Spinal cord (tissue), 10 donors: Measurements from ENCODE around the gene DCDC2B. TPM values are rescaled to one million over a fixed set of nuclear protein-coding genes. Genes with fewer than 3 reads are reported as not detected.

Experiments used
- DNase-seq, 6 donors: peaks; one replicate each; pipeline versions ENCODE4 v3.0.0 to v3.0.0-alpha.2; 2013 to 2015; ENCODE audit warnings: low spot score in 6 of 6, low read depth in 4 of 6
- H3K27ac ChIP-seq: one replicate; pipeline ENCODE4 v1.5.1; 2013; ENCODE audit warnings: low read depth, low read length, control low read depth
- H3K27me3 ChIP-seq: one replicate; pipeline ENCODE4 v1.6.1; 2013; ENCODE audit warnings: low read length; ENCODE audit not compliant: control insufficient read depth, insufficient read depth
- H3K36me3 ChIP-seq: one replicate; pipeline ENCODE4 v1.6.1; 2013; ENCODE audit warnings: low read length; ENCODE audit not compliant: control insufficient read depth, insufficient read depth
- H3K4me1 ChIP-seq: one replicate; pipeline ENCODE4 v1.6.1; 2013; ENCODE audit warnings: low read length; ENCODE audit not compliant: control insufficient read depth, insufficient read depth
- H3K4me3 ChIP-seq: one replicate; pipeline ENCODE4 v1.5.1; 2013; ENCODE audit warnings: low read depth, low read length, control low read depth
- H3K9me3 ChIP-seq: one replicate; pipeline ENCODE4 v1.6.1; 2013; ENCODE audit warnings: low read length; ENCODE audit not compliant: control insufficient read depth, insufficient read depth
- WGBS: methylation state at CpG from one replicate; pipeline ENCODE4 v1.1.5; 2013; ENCODE audit warnings: missing lambda C conversion rate; ENCODE audit not compliant: insufficient coverage; 5-methylcytosine and 5-hydroxymethylcytosine counted together
- polyA plus RNA-seq, 2 donors: library from polyadenylated mRNA; unstranded; fragments of 120-200 nt; gene quantifications; one replicate each; pipeline ENCODE4 v1.2.1, GENCODE V29; 2013; ENCODE audit not compliant: insufficient read length in 2 of 2
- total RNA-seq, 2 donors: library from RNA; depleted of rRNA in 1 of 2; stranded (reverse); fragments of 120-200 nt in 1 of 2; fragments of >200 nt in 1 of 2; gene quantifications; one replicate each; pipeline versions ENCODE4 v1.2.3 to v1.2.4, GENCODE V29; 2013 to 2014
- donor health status: healthy.

Gene DCDC2B
- total and polyA plus RNA-seq, 4 donors, result 0.28 to 2.6 (median 0.82) TPM; not detected in 1

GRCh38 chr1:32221581-32221979 lies 12.7 kb downstream of the DCDC2B start:
- H3K27me3 ChIP-seq, result no peaks in the 10 kb centered on the region
- no peak overlapping the region for H3K27ac ChIP-seq
- H3K36me3 ChIP-seq, result peaks cover 45% of the 10 kb centered on the region
- 1% methylated on average over 10 of the region's 13 CpGs for WGBS
- H3K9me3 ChIP-seq, result no peaks in the 10 kb centered on the region
- peaks cover 24% of the 10 kb centered on the region for H3K4me1 ChIP-seq
- no peak for DNase-seq
- H3K4me3 ChIP-seq, result peak overlapping the region; percentile 71

- peak within 1 kb of the TSS; percentile 71 for H3K4me3 ChIP-seq
- no peaks in the 10 kb centered on the region for H3K9me3 ChIP-seq
- peaks cover 24% of the 10 kb centered on the region for H3K4me1 ChIP-seq
- under 1% methylated on average over 37 of the region's 46 CpGs for WGBS
- peak within 1 kb of the TSS; percentile 67 for H3K27ac ChIP-seq
- no peaks in the 10 kb centered on the region for H3K27me3 ChIP-seq
- peaks cover 44% of the 10 kb centered on the region for H3K36me3 ChIP-seq
- DNase-seq, result peak in 5 of 6 donors; percentile 89 to 98 (median 91)
These were observed 13.3 kb downstream of the DCDC2B start, which contains the start of the genes EIF3I and TMEM234 for GRCh38 chr1:32221980-32222755. Gene EIF3I (plus strand): TSS chr1:32222407. CDS start chr1:32222442, 35 bp downstream. Gene TMEM234 (minus strand): TSS chr1:32222353. CDS start chr1:32222322, 31 bp downstream.

- Histone ChIP-seq H3K4me3 (no peak overlapping the region), H3K27ac (no peak overlapping the region), H3K36me3 (peaks cover 51% of the 10 kb centered on the region), H3K9me3 (no peaks in the 10 kb centered on the region), H3K27me3 (no peaks in the 10 kb centered on the region), H3K4me1 (peaks cover 24% of the 10 kb centered on the region)
- WGBS, result 84% methylated on average over 3 of the region's 3 CpGs
- no peak for DNase-seq
These were observed 14.8 kb downstream of the DCDC2B start for GRCh38 chr1:32223683-32224082.

GRCh38 chr1:32224285-32224684 lies 15.4 kb downstream of the DCDC2B start:
- H3K27ac ChIP-seq, result no peak overlapping the region
- DNase-seq, result no peak
- H3K4me1 ChIP-seq, result peaks cover 24% of the 10 kb centered on the region
- H3K27me3 ChIP-seq, result no peaks in the 10 kb centered on the region
- H3K4me3 ChIP-seq, result no peak overlapping the region
- WGBS, result no CpG with 5 or more reads among the region's 4 CpGs
- no peaks in the 10 kb centered on the region for H3K9me3 ChIP-seq
- H3K36me3 ChIP-seq, result peaks cover 55% of the 10 kb centered on the region

GRCh38 chr1:32228771-32229170 lies 19.9 kb downstream of the DCDC2B start:
- 100% methylated on average over 1 of the region's 3 CpGs for WGBS
- DNase-seq, result no peak
- Histone ChIP-seq H3K4me1 (peaks cover under 1% of the 10 kb centered on the region), H3K9me3 (no peaks in the 10 kb centered on the region), H3K27ac (no peak overlapping the region), H3K4me3 (no peak overlapping the region), H3K27me3 (no peaks in the 10 kb centered on the region), H3K36me3 (peaks cover 88% of the 10 kb centered on the region)

GRCh38 chr1:32231843-32232432 lies 23.0 kb downstream of the DCDC2B start:
- Histone ChIP-seq H3K4me1 (no peaks in the 10 kb centered on the region), H3K27me3 (no peaks in the 10 kb centered on the region), H3K4me3 (no peak overlapping the region), H3K9me3 (no peaks in the 10 kb centered on the region), H3K27ac (no peak overlapping the region), H3K36me3 (peaks cover 77% of the 10 kb centered on the region)
- DNase-seq, result no peak
- 88% methylated on average over 4 of the region's 5 CpGs for WGBS

- H3K4me3 ChIP-seq, result no peak overlapping the region
- H3K4me1 ChIP-seq, result no peaks in the 10 kb centered on the region
- DNase-seq, result no peak
- no peak overlapping the region for H3K27ac ChIP-seq
- H3K27me3 ChIP-seq, result no peaks in the 10 kb centered on the region
- peaks cover 69% of the 10 kb centered on the region for H3K36me3 ChIP-seq
- H3K9me3 ChIP-seq, result no peaks in the 10 kb centered on the region
- 71% methylated on average over 6 of the region's 8 CpGs for WGBS
These were observed 23.8 kb downstream of the DCDC2B start for GRCh38 chr1:32232558-32233304.

GRCh38 chr1:32234792-32235191 lies 25.9 kb downstream of the DCDC2B start:
- peaks cover 12% of the 10 kb centered on the region for H3K4me1 ChIP-seq
- H3K4me3 ChIP-seq, result no peak overlapping the region
- H3K9me3 ChIP-seq, result no peaks in the 10 kb centered on the region
- 89% methylated on average over 7 of the region's 7 CpGs for WGBS
- no peak overlapping the region for H3K27ac ChIP-seq
- DNase-seq, result no peak
- H3K27me3 ChIP-seq, result no peaks in the 10 kb centered on the region
- H3K36me3 ChIP-seq, result peaks cover 50% of the 10 kb centered on the region

GRCh38 chr1:32239337-32239736 lies 30.4 kb downstream of the DCDC2B start:
- H3K4me1 ChIP-seq, result peaks cover 41% of the 10 kb centered on the region
- no peaks in the 10 kb centered on the region for H3K27me3 ChIP-seq
- DNase-seq, result peak in 2 of 6 donors; percentile 36 to 62
- peak overlapping the region; percentile 79 for H3K4me3 ChIP-seq
- WGBS, result 57% methylated on average over 3 of the region's 4 CpGs
- H3K27ac ChIP-seq, result peak overlapping the region; percentile 59
- H3K36me3 ChIP-seq, result peaks cover 9% of the 10 kb centered on the region
- H3K9me3 ChIP-seq, result no peaks in the 10 kb centered on the region
